Activated T-cell treated with anti-CD3 and anti-CD28 coated beads, Interleukin-2, amount 50 U/mL, for 1 hour (primary cell): ENCODE data around the gene KLHDC7B.

Source experiments
- DNase-seq: peaks from one replicate; pipeline ENCODE4 v3.0.0-alpha.2; 2020

Gene KLHDC7B

GRCh38 chr22:50550395-50550794 is 4.7 kb downstream of the KLHDC7B start:
- no peak for DNase-seq

GRCh38 chr22:50551160-50551752 is 5.6 kb downstream of the KLHDC7B start:
- DNase-seq: no peak

DNA sequence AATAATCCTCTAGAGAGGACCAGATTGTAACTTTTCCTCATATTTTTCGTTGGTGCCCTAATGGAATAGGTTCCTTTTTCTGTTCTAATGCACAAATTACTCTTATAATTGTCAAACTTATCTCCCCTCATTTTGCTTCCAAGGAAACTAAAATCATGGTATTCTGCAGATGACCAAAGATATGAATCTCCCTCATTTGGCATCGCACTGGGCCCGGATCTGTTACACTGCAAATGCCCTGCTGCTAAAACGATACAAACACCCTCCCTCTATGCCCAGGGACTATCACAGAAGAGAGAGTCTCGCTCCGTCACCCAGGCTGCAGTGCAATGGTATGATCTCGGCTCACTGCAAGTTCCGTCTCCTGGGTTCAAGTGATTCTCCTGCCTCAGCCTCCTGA is 7.6 kb downstream of the KLHDC7B start:
- DNase-seq: no peak

GRCh38 chr22:50556703-50557102 is 11.0 kb downstream of the KLHDC7B start:
- DNase-seq: no peak

- no peak for DNase-seq
These were observed 14.3 kb downstream of the KLHDC7B start for GRCh38 chr22:50560034-50560433.

DNA sequence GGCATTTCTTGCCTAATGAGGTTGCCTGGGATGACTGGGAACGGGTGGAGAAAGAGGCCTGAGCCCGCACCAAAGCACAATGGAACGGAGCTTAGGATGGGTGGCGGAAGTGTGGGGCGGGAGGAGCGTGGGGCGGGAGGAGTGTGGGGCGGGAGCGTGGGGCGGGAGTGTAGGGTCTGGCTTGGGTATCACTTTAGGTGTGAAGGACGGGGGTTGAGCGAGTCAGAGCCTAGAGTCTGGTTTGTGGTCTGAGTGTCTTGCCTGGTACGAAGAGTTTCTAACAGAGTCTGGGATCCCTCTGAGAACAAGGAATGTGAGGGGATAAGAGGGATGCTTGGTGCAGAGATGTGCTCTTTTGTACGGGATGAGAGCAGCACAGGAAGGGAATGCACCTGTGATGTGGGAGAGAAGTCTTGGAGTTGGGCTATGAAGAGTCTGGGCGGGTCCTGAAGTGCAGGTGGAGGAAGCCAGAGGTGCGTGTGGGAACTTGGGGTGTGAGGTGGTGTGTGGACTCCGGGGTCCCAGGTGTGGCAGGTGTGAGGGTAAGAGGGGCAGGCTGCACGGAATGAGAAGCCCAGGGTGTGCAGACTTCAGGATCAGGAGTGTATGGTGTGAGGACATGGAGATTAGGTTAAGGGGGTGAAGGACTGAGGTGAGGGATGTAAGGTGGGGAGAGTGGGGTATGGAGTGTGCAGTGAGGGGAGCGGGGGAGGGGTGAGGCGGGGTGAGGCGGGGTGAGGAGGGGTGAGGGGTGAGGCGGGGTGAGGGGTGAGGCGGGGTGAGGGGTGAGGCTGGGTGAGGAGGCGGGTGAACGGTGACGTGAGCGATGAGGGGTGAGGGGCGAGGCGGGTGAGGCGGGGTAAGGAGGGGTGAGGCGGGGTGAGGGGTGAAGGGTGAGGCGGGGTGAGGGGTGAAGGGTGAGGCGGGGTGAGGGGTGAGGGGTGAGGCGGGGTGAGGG is 16.0 kb downstream of the KLHDC7B start:
- DNase-seq: no peak

DNA sequence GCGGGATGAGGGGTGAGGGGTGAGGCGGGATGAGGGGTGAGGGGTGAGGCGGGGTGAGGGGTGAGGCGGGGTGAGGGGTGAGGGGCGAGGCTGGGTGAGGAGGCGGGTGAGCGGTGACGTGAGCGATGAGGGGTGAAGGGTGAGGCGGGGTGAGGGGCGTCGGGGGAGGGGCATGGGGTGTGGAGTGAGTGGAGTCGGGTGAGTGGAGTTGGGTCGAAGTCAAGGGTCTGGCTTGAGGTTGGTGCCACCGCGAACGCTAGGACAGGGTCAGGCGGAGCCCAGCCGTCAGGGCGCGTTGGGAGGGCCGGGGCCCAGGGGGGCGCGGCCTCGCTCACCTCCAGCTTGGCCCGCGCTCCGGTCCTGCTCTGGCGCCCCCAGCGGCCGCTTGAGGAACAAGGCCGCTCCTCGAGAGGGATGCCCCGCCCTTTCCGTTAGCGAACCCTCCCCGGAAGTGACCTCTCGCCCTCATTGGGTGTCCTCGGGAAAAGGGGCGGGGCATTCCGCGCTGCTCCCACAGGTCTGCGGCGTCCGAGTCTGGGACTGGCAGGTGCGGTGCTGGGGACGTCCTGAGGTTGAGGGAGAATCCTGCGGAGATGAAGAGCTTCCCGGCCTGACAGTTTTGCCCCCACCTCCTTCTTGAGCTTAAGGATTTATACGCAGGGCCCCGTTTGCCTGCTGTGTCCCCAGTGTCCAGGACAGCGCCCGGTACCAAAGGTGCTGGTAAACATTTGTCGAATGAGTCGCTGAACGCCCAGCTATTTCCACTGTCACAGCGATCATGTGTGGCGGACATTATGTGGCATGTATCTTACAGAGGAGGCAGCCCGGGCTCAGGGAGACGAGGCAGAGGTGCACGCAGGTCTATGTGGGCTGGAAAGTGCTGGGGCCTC is 17.1 kb downstream of the KLHDC7B start, which contains the start of gene SYCE3:
SYCE3 (minus strand) TSS at position 397 of the 890 bp plus-strand sequence. CDS start 6,514 bp downstream, outside the sequence.
- peak; percentile 97 for DNase-seq

DNA sequence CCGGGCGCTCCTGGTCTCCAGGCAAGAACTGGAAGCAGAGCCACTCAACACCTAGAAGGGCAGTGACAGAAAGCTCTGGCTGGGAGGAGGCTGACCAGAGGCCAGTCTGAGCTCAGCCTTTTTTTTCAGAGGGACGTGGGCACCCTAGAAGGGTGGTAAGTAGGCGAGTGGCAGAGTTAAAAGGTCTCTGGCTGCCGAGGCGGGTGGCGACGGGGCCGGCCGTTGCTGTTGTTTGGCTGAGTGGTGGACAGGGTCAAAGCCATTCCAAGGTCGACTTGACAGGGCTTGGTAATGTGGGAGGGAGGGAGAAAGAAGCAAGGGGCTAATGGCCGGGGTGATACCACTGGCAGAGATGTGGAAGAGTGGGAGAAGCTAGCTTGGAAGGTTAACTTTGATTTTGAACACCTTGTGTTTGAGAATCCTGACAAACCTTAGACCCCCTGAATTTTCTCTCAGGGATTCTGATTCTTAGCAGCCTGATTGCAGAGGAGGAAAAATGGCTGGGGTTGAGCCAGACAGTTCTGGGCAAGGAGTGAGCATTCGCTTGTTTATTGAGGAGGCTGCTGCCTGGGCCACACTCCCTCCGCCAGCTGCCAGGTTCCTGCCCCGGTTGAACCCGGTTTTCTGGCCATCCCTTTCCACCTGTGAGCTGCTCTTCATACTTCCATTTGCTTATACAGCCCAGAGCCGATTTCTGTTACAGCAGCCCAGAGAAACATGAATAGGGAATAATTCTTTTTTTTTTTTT is 17.9 kb downstream of the KLHDC7B start:
- no peak for DNase-seq

DNA sequence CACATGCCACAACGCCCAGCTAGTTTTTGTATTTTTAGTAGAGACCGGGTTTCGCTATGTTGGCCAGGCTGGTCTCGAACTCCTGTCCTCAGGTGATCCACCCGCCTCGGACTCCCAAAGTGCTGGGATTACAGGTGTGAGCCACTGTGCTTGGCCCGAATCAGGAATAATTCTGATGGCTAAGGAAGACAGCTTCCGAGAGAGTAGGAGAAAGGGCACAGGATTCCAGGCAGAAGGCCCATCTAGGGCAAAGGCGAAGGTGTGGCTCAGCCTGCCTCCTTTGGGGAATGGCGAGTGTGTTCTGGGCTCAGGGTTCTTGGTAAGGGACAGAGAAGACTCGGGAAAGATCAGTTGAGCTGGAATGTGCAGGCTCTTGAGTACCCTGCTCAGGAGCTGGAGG is 18.6 kb downstream of the KLHDC7B start:
- no peak for DNase-seq

DNA sequence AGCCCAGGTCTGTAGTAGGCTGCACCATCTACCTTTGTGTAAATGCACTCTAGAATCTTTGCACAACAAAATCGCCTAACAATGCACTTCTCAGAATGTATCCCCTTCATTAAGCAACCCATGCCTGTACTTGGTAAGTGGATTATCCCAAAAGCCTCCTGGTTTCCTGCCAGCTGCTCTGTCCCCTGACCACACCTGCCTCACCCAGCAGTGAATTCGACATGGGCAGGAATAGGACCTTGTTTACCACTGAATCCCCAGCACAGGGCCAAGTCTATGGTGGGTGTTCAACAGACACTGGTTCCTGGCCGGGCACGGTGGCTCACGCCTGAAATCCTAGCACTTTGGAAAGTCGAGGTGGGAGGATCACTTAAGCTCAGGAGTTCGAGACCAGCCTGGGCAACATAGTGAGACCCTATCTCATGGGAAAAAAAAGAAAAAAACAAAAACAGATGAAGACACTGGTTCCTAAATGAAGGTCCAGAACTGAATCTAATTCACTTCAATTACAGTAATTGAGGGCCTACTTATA is 22.1 kb downstream of the KLHDC7B start:
- DNase-seq: no peak

GRCh38 chr22:50568626-50569025 is 22.9 kb downstream of the KLHDC7B start:
- no peak for DNase-seq

DNA sequence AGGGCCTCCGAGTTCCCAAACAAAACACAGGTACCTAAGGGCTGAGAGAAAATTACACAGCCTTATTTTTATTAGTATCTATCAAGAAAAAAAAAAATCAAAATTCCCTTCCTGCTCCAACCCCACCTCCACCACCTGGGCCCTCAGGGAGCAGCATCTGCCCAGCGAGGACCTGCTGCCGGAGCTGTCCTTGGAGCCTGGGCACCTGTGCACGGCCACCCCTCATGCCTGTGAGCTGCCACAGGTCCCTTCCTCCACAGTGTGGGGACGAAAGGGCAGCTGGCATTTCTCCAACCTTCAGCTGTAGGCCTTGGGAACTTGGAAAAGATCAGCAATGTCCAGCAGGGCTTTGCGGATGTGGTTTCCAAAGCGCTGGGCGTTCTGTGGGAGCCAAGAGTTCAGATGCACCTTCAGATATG is 23.4 kb downstream of the KLHDC7B start:
- DNase-seq: no peak

DNA sequence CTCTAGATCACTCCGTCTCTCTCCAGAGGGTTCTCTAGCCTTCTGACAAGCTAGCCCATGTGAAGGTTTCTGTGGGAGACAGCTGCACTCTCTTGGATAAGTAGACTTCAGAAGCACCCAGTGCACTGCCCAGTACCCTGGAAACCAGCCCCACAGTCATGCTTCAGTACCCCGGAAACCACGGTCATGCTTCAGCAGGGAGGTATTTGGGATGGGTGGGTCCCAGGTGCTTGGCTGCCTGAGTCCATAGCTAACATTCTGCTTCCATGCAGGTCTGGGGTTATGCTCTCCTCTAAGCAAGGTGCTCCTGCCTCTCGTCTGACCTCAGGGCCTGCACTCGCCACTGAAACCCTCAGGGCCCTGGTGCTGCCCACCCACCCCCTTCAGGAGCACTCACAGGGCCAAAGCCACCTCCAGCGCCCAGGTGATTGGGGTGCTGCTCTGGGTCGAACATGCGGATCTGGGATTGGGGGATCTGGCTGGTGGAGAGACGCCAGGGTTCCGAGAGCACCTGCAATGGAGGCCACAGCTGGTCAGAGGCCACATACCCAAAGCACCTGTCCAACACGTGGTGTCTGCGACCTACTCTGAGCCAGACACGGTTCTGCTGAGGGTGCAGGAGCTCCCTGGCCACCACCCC is 24.3 kb downstream of the KLHDC7B start:
- no peak for DNase-seq

- DNase-seq: no peak
These were observed 25.2 kb downstream of the KLHDC7B start for GRCh38 chr22:50570861-50571260.

DNA sequence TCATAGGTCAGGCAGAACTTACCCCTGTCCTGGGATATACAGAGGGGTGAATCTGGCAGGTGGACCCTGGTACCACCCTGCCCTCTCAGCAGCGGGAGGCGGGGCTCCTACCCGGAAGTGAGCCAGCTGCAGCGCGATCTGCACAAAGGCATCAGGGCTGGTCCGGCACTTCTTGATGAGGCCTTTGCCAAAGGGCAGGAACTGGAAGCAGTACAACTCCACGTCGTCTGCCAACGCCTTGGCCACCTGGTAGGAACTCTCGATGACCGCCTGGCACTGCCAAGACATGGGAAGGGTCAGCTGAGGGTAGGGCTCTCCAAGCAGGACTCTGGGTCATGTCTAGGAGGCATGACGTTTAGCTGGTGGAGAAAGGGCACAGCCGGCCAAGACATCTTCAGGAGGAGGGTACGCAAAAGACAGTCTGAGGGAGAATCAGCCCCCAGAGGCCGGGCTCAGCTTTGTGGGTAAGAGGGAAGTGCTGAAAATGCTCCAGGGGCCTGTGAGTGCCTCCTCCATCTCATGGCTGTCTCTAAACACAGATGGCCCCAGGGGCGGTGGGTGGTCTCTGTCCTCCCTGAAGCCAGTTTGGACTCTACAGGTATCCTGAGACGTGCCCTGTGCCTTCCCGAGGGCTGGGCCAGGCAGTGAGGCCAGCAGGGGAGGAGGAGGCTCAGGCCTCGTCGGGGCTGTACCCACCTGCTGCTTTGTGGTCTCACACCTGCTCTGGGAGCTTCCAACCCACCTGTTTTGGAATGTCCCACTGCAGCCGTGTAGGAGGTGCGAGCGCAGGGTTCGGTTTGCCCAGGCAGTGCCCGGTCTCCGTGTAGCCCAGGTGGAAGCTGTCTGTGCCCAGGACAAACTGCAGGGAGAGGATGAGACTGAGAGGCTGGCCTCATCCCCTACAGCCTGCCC is 25.8 kb downstream of the KLHDC7B start:
- no peak for DNase-seq

- DNase-seq: no peak
These were observed 27.3 kb downstream of the KLHDC7B start for GRCh38 chr22:50572965-50573364.

GRCh38 chr22:50573491-50574382 is 28.0 kb downstream of the KLHDC7B start:
- DNase-seq: no peak

DNA sequence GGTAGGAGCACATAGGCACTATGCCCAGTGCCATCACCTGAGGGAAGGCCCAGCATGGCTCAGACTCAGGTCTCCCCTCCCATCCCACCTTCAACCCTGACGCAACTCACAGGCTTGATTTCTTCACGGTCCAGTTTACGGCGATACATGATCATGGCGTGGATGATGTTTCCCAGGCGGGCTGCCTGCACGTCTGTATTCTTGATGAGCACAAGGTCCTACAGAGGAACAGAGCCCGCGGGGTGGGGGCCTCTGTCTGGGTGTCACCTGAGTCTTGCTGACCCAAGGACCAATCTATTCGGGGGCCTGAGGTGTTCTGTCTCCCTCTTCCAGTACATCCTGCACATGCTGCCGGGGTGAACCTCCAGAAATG is 28.7 kb downstream of the KLHDC7B start:
- DNase-seq: no peak

- no peak for DNase-seq
These were observed 29.8 kb downstream of the KLHDC7B start for GRCh38 chr22:50575426-50575941.
